Dermis blood vessel endothelial cell (primary cell): ENCODE results near the gene DNAI4. TPM values are rescaled to one million over a fixed set of nuclear protein-coding genes. Genes with fewer than 3 reads are reported as not detected.
"Not testable (repeated sequence)": the region's sequence is repeated elsewhere in the genome, so short reads cannot be mapped to it uniquely, and the experiment has no call there.

ENCODE experiments used
- DNase-seq: peaks from one replicate; pipeline ENCODE4 v3.0.0; 2010
- total RNA-seq: library from RNA; depleted of rRNA; stranded (reverse); fragments of >200 nt; gene quantifications from 2 replicates; pipeline ENCODE4 v1.2.3, GENCODE V29; 2014

Gene DNAI4
- total RNA-seq, 1 donor from 2014 or later, result 3.7 TPM

- DNase-seq, result no peak
Observed at GRCh38 chr1:66809736-66810326, 114.8 kb downstream of the DNAI4 start.

GRCh38 chr1:66809245-66809644, 115.4 kb downstream of the DNAI4 start:
- DNase-seq, result no peak

GRCh38 chr1:66795839-66796238, 128.8 kb downstream of the DNAI4 start:
- not testable (repeated sequence) for DNase-seq

- no peak for DNase-seq
Observed at GRCh38 chr1:66791621-66792610, 132.7 kb downstream of the DNAI4 start.

- DNase-seq, result no peak
Observed at GRCh38 chr1:66788231-66788939, 136.3 kb downstream of the DNAI4 start.

GRCh38 chr1:66787641-66788040, 137.0 kb downstream of the DNAI4 start:
- DNase-seq, result no peak

- DNase-seq, result not testable (repeated sequence)
Observed at GRCh38 chr1:66785800-66786199, 138.9 kb downstream of the DNAI4 start.

GRCh38 chr1:66779475-66780078, 145.1 kb downstream of the DNAI4 start:
- no peak for DNase-seq

GRCh38 chr1:66778969-66779368, 145.7 kb downstream of the DNAI4 start:
- no peak for DNase-seq

- DNase-seq, result no peak
Observed at GRCh38 chr1:66778266-66778665, 146.4 kb downstream of the DNAI4 start.

GRCh38 chr1:66777831-66778230, 146.8 kb downstream of the DNAI4 start:
- DNase-seq, result no peak

- DNase-seq, result no peak
Observed at GRCh38 chr1:66775646-66776045, 149.0 kb downstream of the DNAI4 start.

- no peak for DNase-seq
Observed at GRCh38 chr1:66774438-66774837, 150.2 kb downstream of the DNAI4 start.

- no peak for DNase-seq
Observed at GRCh38 chr1:66773227-66773626, 151.4 kb downstream of the DNAI4 start.

- DNase-seq, result no peak
Observed at GRCh38 chr1:66770694-66771093, 154.0 kb downstream of the DNAI4 start.

- no peak for DNase-seq
Observed at GRCh38 chr1:66770240-66770639, 154.4 kb downstream of the DNAI4 start.

- no peak for DNase-seq
Observed at GRCh38 chr1:66769512-66770229, 155.0 kb downstream of the DNAI4 start.

- no peak for DNase-seq
Observed at GRCh38 chr1:66768965-66769364, 155.7 kb downstream of the DNAI4 start.

- no peak for DNase-seq
Observed at GRCh38 chr1:66767626-66768025, 157.0 kb downstream of the DNAI4 start.

- DNase-seq, result peak; percentile 76
Observed at GRCh38 chr1:66764994-66765578, 159.6 kb downstream of the DNAI4 start.
